ENCODE measurements around the gene OSBPL9. TPM values are rescaled to one million over a fixed set of nuclear protein-coding genes. Genes with fewer than 3 reads are reported as not detected.
"Not testable (repeated sequence)": the region's sequence is repeated elsewhere in the genome, so short reads cannot be mapped to it uniquely, and the experiment has no call there.

The OSBPL9 gene
- total RNA-seq, 4 donors from 2014 or later: 95.6 to 272 (median 128) TPM

DNA sequence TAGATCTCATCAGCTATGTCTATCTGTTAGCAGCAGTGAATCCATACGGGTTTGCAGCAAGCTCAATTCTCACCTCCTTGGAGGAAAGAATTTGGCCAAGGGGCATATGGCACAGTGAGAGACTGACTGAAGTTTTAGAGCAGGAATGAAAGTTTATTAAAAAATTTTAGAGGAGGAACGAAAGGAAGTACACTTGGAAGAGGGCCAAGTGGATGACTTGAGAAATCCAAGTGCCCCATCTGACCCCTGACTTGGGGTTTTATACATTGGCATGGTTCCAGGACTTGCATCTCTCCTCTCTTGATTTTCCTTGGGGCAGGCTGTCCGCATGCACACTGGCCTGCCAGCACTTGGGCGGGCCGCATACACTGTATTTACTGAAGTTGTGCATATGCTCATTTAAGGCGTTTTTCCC lies 9.2 kb upstream of the OSBPL9 start:
- Histone ChIP-seq H3K27me3 (no peaks in the 10 kb centered on the region), H3K4me1 (no peaks in the 10 kb centered on the region), H3K4me3 (replicated peaks in 1 of 3) (no peak overlapping the region), H3K9me3 (no peaks in the 10 kb centered on the region), H3K36me3 (no peaks in the 10 kb centered on the region), H3K27ac (no peak overlapping the region)
- WGBS, 2 donors: 69% methylated on average over 6 of the region's 6 CpGs
- TF ChIP-seq POLR2A (IDR thresholded peaks at IDR 0.05): no peak
- TF ChIP-seq, protein P1, sequence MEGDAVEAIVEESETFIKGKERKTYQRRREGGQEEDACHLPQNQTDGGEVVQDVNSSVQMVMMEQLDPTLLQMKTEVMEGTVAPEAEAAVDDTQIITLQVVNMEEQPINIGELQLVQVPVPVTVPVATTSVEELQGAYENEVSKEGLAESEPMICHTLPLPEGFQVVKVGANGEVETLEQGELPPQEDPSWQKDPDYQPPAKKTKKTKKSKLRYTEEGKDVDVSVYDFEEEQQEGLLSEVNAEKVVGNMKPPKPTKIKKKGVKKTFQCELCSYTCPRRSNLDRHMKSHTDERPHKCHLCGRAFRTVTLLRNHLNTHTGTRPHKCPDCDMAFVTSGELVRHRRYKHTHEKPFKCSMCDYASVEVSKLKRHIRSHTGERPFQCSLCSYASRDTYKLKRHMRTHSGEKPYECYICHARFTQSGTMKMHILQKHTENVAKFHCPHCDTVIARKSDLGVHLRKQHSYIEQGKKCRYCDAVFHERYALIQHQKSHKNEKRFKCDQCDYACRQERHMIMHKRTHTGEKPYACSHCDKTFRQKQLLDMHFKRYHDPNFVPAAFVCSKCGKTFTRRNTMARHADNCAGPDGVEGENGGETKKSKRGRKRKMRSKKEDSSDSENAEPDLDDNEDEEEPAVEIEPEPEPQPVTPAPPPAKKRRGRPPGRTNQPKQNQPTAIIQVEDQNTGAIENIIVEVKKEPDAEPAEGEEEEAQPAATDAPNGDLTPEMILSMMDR (IDR thresholded peaks at IDR 0.05): no peak
- intact Hi-C loops (cut with DNase I): no loop called here
- no peak for DNase-seq

DNA sequence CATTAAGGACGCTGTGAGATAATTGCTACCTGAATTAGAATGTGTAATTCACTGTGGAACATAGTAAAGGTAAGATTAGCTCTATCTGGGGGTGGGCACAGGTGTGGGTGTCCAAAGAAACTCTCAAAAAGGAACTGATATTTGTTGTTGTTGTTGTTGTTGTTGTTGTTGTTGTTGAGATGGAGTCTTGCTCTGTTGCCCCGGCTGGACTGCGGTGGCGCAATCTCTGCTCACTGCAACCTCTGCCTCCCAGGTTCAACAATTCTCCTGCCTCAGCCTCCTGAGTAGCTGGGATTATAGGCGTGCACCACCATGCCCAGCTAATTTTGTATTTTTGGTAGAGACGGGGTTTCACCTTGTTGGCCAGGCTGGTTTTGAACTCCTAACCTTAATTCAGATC lies 6.8 kb upstream of the OSBPL9 start:
- intact Hi-C loops (cut with DNase I): loop anchor here (10.0 kb wide), 1 partner anchor 155 kb away; no protein-coding TSS in a partner anchor

DNA sequence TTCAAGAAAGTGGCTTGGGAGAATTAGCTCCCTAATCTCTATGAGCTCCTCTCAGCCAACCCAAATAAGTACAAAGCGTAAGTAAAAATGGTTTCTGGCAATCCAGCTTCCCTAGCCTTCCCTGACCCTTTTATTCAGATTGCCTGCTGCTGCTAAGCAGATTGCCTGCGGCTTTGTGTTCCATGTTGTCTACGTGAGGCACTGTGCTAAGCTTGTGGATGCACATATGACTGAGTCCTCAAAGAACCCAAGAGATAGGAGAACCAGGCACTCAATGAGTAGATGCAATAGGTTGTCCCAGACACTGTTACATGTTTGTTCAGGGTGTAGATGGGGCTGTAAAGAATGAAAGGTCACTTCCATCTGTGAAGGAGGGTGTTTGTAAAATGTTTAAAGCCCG lies 6.3 kb upstream of the OSBPL9 start:
- H3K36me3 ChIP-seq: no peaks in the 10 kb centered on the region
- TF ChIP-seq, protein P1 (IDR thresholded peaks at IDR 0.05): no peak
- TF ChIP-seq POLR2A (IDR thresholded peaks at IDR 0.05): no peak
- no peaks in the 10 kb centered on the region for H3K9me3 ChIP-seq
- DNase-seq: no peak
- no peak overlapping the region for H3K4me3 ChIP-seq (replicated peaks in 1 of 3)
- H3K4me1 ChIP-seq: no peaks in the 10 kb centered on the region
- WGBS, 2 donors: 78 to 82% methylated on average over 4 of the region's 4 CpGs
- intact Hi-C loops (cut with DNase I): loop anchor here (10.0 kb wide), 1 partner anchor 154 kb away; no protein-coding TSS in a partner anchor
- H3K27ac ChIP-seq: no peak overlapping the region
- H3K27me3 ChIP-seq: no peaks in the 10 kb centered on the region

More for the DNA sequence above, 6.8 kb upstream of the OSBPL9 start:
- H3K9me3 ChIP-seq; DNase-seq; H3K4me1 ChIP-seq; H3K27me3 ChIP-seq; H3K36me3 ChIP-seq; H3K4me3 ChIP-seq (replicated peaks in 1 of 3); H3K27ac ChIP-seq: not testable (repeated sequence)
- 94 to 95% methylated on average over 6 of the region's 6 CpGs for WGBS, 2 donors

DNA sequence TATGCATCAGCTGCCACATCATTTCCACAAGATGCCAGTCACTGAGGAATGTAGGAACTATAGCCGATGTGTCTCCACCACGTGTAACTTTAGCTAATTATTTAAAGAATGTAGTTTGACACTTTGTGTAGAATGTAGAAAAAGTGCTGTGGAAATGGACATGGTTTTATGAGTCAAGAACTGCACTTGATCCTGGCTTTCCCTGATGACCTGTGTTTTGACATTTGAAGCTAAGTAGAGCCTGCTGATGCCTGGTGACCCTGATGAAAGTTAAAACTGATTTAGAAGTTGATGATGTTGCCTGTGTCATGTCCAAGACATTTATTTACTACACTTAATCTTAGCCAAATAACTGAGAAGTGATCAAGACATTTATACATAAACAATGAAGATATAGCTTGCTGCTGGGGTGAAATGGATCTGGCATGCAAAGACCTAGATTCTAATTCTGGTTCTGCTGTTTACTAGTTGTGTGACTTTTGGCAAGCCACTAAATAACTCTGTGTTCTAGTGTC lies 4.4 kb upstream of the OSBPL9 start:
- DNase-seq: no peak
- Histone ChIP-seq H3K36me3 (no peaks in the 10 kb centered on the region), H3K27me3 (no peaks in the 10 kb centered on the region), H3K9me3 (no peaks in the 10 kb centered on the region), H3K4me1 (peaks cover 0 to 3% of the 10 kb centered on the region in 2 donors), H3K27ac (no peak overlapping the region), H3K4me3 (replicated peaks in 1 of 3) (no peak overlapping the region)
- intact Hi-C loops (cut with DNase I): loop anchor here (10.0 kb wide), 1 partner anchor 152 kb away; no protein-coding TSS in a partner anchor
- no peak for TF ChIP-seq POLR2A (IDR thresholded peaks at IDR 0.05)
- 24 to 29% methylated on average over 2 of the region's 2 CpGs for WGBS, 2 donors

DNA sequence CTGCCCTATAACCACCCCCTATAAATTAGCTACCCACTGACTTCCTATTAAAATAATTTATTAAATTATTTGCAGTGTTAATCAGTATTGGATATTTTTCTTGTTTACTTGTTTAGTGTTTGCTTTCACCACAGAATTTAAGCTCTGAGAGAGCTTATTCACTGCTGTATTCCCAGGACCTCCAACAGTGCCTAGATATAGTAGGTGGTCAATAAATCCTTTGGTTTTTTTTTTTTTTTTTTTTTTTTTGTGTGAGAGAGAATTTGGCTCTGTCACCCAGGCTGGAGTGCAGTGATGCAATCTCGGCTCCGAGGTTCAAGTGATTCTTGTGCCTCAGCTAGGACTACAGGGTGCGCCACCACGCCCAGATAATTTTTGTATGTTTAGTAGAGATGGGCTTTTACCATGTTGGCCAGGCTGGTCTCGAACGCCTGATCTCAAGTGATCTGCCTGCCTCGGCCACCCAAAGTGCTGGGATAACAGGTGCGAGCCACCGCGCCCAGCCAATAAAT lies 1.1 kb upstream of the OSBPL9 start:
- H3K4me1 ChIP-seq: peaks cover 3 to 9% of the 10 kb centered on the region in 2 donors
- H3K36me3 ChIP-seq: no peaks in the 10 kb centered on the region
- H3K27ac ChIP-seq: no peak overlapping the region
- H3K9me3 ChIP-seq: no peaks in the 10 kb centered on the region
- intact Hi-C loops (cut with DNase I): loop anchor here (10.0 kb wide), 1 partner anchor 149 kb away; no protein-coding TSS in a partner anchor
- H3K4me3 ChIP-seq (replicated peaks in 1 of 3): no peak overlapping the region
- H3K27me3 ChIP-seq: no peaks in the 10 kb centered on the region
- WGBS, 2 donors: 86 to 87% methylated on average over 10 of the region's 10 CpGs
- no peak for DNase-seq
- TF ChIP-seq, protein P1 (IDR thresholded peaks at IDR 0.05): no peak
- TF ChIP-seq POLR2A (IDR thresholded peaks at IDR 0.05): no peak

DNA sequence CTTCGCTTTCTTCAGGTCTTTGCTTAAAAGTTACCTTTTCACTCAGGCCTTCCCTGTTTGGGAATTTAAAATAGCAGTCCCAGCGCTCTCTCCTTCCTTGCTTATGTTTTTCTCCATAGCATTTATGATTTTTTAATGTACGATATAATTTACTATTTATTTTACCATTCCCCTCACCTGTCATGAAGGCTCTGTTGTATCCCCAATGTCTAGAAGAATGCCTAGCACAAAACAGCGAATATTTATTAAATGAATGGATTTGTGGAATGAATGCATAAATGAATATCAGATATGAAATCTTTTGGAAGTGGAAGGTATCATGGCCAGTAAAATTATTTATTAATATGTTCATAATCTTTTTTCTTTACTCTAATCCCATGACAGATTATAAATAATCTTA lies 402 bp upstream of the OSBPL9 start:
- intact Hi-C loops (cut with DNase I): loop anchor here (10.0 kb wide), 1 partner anchor 148 kb away; no protein-coding TSS in a partner anchor
- Histone ChIP-seq H3K27ac (peak overlapping the region in 1 of 3 donors; percentile 94), H3K36me3 (no peaks in the 10 kb centered on the region), H3K27me3 (no peaks in the 10 kb centered on the region), H3K4me3 (replicated peaks in 1 of 3) (peak overlapping the region in 2 of 3 donors; percentile 71 to 100), H3K4me1 (peaks cover 6 to 9% of the 10 kb centered on the region in 2 donors), H3K9me3 (no peaks in the 10 kb centered on the region)
- WGBS, 2 donors: 67 to 74% methylated on average over 4 of the region's 4 CpGs
- no peak for TF ChIP-seq POLR2A (IDR thresholded peaks at IDR 0.05)
- TF ChIP-seq, protein P1 (IDR thresholded peaks at IDR 0.05): no peak
- DNase-seq: no peak
